ENCODE data around the gene HEXA.

HEXA gene

GRCh38 chr15:72307026-72307425 lies 68.8 kb downstream of the HEXA start:
- no peaks in the 10 kb centered on the region for H3K36me3 ChIP-seq (ENCODE audit: control insufficient read depth, insufficient read depth, low read length)
- TF ChIP-seq CTCF (IDR thresholded peaks at IDR 0.05; ENCODE audit: insufficient read depth, low read length, poor library complexity, severe bottlenecking), result no peak
- H3K4me3 ChIP-seq (replicated peaks; ENCODE audit: low read depth, low read length), result no peak overlapping the region
- H3K27me3 ChIP-seq (replicated peaks; ENCODE audit: control insufficient read depth, insufficient read depth, low read length), result no peaks in the 10 kb centered on the region
- no peak for DNase-seq (ENCODE audit: extremely low read depth, insufficient read length)

GRCh38 chr15:72306211-72306785 lies 69.5 kb downstream of the HEXA start:
- Histone ChIP-seq H3K4me3 (replicated peaks; ENCODE audit: low read depth, low read length) (no peak overlapping the region), H3K36me3 (ENCODE audit: control insufficient read depth, insufficient read depth, low read length) (no peaks in the 10 kb centered on the region), H3K27me3 (replicated peaks; ENCODE audit: control insufficient read depth, insufficient read depth, low read length) (no peaks in the 10 kb centered on the region)
- no peak for TF ChIP-seq CTCF (IDR thresholded peaks at IDR 0.05; ENCODE audit: insufficient read depth, low read length, poor library complexity, severe bottlenecking)
- DNase-seq (ENCODE audit: extremely low read depth, insufficient read length), result peak; percentile 9

GRCh38 chr15:72304596-72304995 lies 71.2 kb downstream of the HEXA start:
- Histone ChIP-seq H3K27me3 (replicated peaks; ENCODE audit: control insufficient read depth, insufficient read depth, low read length) (no peaks in the 10 kb centered on the region), H3K36me3 (ENCODE audit: control insufficient read depth, insufficient read depth, low read length) (no peaks in the 10 kb centered on the region), H3K4me3 (replicated peaks; ENCODE audit: low read depth, low read length) (no peak overlapping the region)
- no peak for TF ChIP-seq CTCF (IDR thresholded peaks at IDR 0.05; ENCODE audit: insufficient read depth, low read length, poor library complexity, severe bottlenecking)
- no peak for DNase-seq (ENCODE audit: extremely low read depth, insufficient read length)

GRCh38 chr15:72302955-72303354 lies 72.9 kb downstream of the HEXA start:
- no peak for TF ChIP-seq CTCF (IDR thresholded peaks at IDR 0.05; ENCODE audit: insufficient read depth, low read length, poor library complexity, severe bottlenecking)
- H3K4me3 ChIP-seq (replicated peaks; ENCODE audit: low read depth, low read length), result no peak overlapping the region
- DNase-seq (ENCODE audit: extremely low read depth, insufficient read length), result no peak
- no peaks in the 10 kb centered on the region for H3K36me3 ChIP-seq (ENCODE audit: control insufficient read depth, insufficient read depth, low read length)
- no peaks in the 10 kb centered on the region for H3K27me3 ChIP-seq (replicated peaks; ENCODE audit: control insufficient read depth, insufficient read depth, low read length)

All from GM06990 (cell line).